ENCODE results near the gene LTBR.

Gene LTBR

DNA sequence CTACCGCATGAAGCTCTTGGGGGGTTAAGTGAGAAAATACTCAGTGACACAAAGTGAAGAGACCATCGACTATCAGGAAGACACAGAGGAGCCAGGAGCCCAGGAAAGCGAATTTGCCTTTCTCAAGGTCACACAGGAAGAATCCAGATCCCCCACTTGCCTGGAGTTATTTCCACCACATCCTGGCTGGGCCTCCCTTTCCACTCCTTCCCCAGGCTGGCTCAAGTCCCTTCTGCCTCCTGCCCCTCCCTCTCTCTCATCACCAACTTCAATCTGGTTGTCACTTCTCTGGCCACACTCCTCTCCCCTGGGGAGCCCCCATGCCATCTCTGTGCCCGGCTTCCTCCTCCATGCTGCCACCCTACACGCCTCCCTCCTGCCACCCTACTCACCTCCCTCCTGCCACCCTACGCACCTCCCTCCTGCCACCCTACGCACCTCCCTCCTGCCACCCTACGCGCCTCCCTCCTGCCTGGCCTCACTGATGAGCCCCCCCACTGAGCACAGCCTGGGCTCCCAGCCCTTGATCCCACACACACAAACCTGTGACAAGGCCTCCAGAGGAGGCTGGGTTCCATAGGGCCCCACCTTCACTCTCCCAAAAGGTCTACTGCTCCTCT lies 14.9 kb upstream of the LTBR start:
- DNase-seq = no peak

- no peak for DNase-seq
Observed at GRCh38 chr12:6369916-6370575, 13.9 kb upstream of the LTBR start.

- DNase-seq = no peak
Observed at GRCh38 chr12:6370576-6370935, 13.4 kb upstream of the LTBR start.

GRCh38 chr12:6370994-6371754 lies 12.8 kb upstream of the LTBR start:
- DNase-seq = peak; percentile 85

- DNase-seq = peak; percentile 59
Observed at GRCh38 chr12:6372403-6373003, 11.5 kb upstream of the LTBR start.

DNA sequence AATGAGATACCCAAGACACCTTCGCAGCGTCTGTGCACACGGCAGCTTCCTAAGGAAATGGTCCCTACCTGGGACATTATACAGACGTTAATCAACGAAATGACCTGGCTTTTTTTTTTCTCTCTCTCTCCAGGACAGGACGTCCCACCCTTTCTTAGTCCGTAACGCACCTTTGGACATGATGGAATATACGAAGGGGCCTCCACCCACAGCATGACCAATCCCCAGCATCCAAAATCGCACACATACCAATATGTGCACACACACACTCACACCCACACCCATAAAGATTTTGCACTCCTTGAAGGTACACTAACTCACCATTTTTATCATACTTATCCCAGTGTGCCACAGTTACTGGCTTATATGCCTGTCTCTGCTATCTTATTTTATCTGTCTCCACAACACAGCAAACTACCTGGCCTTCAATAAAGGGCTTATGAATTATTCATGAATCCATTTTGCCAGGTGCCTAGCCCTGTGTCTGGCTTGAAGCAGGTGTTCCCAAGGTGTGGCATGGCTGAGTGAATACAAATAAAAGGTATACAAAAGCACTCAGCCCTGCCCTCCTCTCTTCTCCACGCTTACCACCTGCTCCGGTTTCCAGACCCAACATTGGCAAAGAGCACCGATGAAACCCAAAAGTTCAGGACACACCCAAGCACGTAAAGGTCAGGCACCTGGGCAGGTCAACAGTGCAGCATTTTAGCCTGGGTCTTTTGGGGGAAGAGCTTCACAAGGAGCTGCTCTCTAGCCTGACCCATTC lies 10.8 kb upstream of the LTBR start:
- DNase-seq = peak; percentile 79

- no peak for DNase-seq
Observed at GRCh38 chr12:6374028-6374785, 9.8 kb upstream of the LTBR start.

DNA sequence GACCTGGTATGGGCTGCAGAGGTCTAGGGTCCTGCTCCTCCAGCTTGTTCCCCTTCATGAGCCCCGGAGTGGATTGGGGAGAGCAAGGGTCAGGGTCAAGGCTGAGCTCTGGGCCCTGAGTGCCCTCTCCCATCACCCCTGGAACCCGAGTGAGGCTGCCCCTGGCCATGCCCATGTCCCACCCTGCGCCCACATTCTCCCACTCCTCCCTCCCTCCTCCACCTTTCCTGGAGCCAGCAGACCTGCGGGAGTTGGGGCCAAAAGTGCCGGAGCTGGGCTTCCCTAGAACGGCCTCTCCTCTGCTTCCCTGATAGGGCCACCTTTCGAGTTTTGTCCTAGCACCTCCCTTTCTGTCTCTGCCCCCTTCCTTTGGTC lies 9.2 kb upstream of the LTBR start:
- no peak for DNase-seq

DNA sequence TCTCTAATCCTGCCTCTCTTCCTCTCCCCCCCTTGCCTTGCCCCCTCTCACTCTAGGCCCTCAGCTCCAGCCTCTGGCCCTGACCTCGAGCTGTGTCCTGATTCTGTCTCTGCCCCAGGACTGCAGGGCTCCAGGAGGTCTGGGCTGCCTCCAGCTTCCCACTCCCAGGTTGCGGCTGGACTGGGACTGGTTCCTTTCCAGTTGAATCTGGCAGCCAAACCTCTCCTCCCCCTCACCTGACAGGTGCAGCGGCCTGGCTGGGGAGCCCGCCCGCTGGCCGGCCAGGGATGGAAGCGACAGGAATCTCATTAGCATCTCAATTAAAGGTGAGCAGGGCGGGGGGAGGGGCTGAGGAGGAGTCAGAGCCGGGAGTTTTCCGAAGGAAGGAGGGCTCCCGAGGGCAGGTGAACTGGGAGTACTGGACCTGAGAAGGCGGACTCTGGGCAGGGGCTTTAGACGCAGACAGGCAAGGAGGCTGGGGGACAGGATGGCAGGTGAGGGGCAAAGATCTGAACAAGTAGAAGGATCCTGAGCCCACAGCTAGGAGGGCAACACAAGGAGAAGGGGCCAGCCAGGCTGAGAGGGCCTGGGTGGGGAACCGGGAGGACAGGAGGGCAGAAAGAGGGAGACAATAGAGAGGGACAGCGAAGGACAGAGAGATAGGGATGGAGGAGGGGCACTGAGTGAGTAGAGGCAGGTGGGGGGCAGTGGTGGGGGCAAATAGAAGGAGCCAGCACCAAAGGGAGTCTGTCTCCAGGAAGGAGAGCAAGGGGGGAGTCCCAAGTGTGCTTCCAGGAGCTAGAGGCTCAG lies 8.5 kb upstream of the LTBR start, which contains the start of gene SCNN1A:
TSS of gene SCNN1A (minus strand) at position 295 of the 810 bp plus-strand sequence. CDS start 780 bp downstream, outside the sequence.
- peak; percentile 74 for DNase-seq

- DNase-seq = no peak
Observed at GRCh38 chr12:6376079-6376869, 7.7 kb upstream of the LTBR start.

DNA sequence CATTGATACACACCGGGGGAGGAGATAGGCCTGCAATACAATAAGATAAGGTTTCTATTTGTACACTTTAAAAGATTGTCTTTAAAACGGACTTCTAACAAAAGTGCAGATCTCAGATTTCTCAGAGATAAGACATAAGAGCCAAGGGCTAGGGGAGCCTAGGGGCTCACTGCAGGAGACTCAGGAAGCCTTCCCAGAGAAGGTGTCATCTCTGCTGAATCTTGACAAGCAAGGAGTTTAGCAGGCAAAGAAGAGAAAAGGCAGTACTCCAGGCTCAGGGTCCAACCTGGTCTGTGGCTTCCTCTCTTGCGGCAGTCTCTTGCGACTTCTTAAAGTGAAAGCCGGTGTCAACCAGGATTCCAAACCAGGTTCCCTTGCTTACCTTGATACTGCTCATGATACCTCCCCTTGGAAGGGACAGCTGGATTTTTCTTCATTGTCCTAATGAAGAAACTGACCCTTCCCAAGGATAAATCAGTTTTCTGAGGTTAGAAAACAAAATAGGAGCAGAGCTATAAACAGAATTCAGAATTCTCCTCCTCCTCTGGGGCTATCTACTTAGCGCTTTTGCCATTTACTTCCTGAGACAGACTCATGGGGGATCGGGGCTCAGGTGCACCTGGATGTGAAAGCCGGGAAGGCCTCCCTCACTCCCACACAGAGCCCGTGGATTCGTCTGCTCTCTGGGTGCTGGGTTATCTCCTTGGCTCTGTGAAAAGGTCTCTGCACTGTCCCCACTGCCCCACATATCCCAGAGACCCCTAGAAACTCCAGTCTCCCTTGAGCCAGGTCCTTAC lies 6.9 kb upstream of the LTBR start:
- DNase-seq = no peak

DNA sequence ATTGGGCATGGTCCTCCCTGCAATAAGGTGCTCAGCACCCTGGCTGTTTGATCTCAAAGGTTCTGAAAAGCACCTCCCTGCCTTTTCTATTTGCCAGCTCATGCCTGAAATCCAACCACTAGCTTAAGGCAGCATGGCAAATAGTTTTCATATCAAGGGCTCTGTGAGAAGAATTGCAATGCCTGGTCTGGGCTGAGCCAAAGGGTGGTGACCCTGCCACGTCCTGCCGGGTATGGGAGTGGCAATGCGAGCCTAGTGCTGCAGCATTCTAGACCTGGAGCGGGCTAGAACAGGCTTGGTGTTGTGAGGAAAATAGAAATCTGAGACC lies 6.3 kb upstream of the LTBR start:
- no peak for DNase-seq

- DNase-seq = no peak
Observed at GRCh38 chr12:6378709-6379472, 5.1 kb upstream of the LTBR start.

DNA sequence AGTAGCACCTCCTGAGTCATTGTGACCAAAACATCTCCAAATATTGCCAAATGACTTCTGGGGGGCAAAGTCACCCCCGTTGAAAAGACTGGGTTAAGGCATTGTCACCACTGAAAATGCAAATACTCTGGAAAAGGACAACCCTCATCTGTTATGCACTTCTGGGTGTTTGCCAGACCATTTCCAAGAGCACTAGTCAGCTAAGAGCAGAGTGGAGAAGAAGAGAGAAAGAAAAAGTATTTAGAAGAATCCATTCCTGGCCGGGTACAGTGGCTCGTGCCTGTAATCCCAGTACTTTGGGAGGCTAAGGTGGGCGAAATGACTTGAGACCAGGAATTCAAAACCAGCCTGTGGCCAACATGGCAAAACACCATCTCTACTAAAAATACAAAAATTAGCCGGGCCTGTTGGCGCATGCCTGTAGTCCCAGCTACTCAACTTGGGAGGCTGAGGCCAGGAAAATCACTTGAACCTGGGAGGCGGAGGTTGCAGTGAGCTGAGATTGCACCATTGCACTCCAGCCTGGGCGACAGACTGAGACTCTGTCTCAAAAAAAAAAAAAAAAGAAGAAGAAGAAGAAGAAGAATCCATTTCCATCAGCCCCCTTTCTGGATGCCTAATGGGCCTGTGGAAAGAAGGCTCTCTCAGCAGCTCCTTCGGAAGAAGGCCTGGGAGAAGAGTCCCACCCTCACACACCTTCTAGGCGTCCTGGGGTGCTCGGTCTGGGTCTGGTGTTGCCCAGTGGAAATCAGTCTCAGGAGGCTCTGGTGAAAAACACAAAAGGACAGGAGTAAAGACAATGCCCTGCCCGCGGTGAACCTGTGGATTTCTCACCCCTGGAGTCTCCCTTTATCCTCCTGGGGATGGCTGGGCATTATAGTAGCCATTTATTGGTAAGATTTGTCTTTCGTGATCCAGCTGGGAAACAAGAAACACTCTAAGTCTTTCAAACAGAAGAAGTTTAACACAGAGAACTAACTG lies 3.5 kb upstream of the LTBR start:
- DNase-seq = no peak

DNA sequence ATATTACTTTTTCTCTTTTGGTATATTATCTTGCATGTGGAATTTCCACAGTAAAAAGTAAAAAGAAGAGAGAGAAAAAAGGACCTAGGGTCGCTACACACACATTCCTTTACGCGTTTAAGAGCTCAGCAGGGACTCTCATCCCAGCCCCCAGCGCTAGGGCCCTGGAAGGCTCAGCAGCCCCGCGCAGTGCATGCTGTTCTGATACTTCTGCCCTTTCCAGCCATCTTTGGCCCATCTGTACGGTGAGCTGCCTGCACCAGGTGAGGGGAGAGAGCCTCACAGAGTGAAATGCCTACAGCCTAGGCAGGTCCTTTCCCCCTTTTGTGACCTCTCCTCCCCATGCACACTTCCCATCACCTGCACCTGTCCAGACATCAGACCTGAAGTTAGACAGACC lies 1.6 kb upstream of the LTBR start:
- DNase-seq = no peak

DNA sequence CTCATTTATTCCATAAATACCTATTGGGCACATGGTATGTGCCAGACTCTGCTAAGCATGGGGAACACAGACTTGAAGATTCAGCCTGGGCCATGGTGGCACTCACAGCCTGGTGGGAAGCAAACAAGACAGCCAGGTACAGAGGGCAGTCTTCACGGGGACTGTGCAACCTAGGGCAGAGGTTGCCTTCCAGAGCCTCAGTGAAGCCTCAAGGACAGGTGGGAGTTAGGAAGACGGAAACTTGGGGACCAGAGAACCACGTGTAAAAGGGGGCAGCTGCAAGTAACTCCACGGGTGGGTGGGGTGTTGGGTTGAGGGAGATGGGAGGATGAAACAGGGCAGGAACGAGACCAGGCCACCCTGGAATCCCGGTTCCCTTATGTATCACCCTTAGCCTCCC lies 980 bp upstream of the LTBR start:
- no peak for DNase-seq

Measured in NCI-H510A treated with DMSO at 0.1 percent for 48 hours (cell line).